ENCODE results near the gene SPSB3.

DNA sequence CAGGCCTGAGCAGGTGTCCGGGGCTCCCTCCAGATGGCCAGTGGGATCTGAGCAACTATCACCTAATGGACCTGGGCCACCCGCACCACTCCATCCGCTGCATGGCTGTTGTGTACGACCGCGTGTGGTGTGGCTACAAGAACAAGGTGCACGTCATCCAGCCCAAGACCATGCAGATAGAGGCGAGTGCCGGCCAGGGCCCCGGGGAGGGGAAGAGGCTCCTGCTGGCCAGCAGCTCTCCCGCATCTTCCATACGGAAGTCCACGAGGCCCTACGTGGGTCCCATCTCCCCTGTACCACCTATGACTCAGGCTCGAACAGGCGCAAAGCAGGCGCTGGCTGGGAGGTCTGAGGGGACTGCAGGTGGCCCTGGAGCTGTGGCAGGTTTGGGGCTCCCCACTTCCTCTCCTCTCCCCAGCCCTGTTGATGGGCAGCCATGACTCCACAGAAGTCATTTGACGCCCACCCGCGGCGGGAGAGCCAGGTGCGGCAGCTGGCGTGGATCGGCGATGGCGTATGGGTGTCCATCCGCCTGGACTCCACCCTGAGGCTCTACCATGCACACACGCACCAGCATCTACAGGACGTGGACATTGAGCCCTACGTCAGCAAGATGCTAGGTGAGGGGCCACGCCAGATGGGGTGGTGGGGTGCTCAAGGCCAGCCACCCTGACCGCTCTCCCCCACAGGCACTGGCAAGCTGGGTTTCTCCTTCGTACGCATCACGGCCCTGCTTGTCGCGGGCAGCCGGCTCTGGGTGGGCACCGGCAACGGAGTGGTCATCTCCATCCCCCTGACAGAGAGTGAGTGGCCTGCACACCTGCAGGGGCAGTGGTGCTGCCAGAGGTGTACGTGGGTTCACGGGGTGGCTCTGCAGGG lies 15.0 kb downstream of the SPSB3 start:
- TF ChIP-seq KLF13 (CRISPR knock-in tag; IDR thresholded peaks at IDR 0.05) (no peak), RXRA (CRISPR knock-in tag; IDR thresholded peaks at IDR 0.05) (no peak), SMAD1 (CRISPR knock-in tag; IDR thresholded peaks at IDR 0.05; ENCODE audit: borderline replicate concordance, low read depth) (no peak), CEBPB (IDR thresholded peaks at IDR 0.05; ENCODE audit: borderline replicate concordance, low read depth, low read length) (no peak), FOXK1 (CRISPR knock-in tag; IDR thresholded peaks at IDR 0.05; ENCODE audit: borderline replicate concordance, low read depth) (no peak), TAF1 (CRISPR knock-in tag; IDR thresholded peaks at IDR 0.05) (no peak), MED1 (CRISPR knock-in tag; IDR thresholded peaks at IDR 0.05) (no peak), YY1 (IDR thresholded peaks at IDR 0.05; ENCODE audit: insufficient read depth, insufficient replicate concordance, low read depth, low read length) (no peak), KAT7 (CRISPR knock-in tag; IDR thresholded peaks at IDR 0.05; ENCODE audit: borderline replicate concordance) (no peak), PHF8 (CRISPR knock-in tag; IDR thresholded peaks at IDR 0.05) (no peak), ZFP1 (CRISPR knock-in tag; IDR thresholded peaks at IDR 0.05) (no peak)
- TF ChIP-seq, protein P1, sequence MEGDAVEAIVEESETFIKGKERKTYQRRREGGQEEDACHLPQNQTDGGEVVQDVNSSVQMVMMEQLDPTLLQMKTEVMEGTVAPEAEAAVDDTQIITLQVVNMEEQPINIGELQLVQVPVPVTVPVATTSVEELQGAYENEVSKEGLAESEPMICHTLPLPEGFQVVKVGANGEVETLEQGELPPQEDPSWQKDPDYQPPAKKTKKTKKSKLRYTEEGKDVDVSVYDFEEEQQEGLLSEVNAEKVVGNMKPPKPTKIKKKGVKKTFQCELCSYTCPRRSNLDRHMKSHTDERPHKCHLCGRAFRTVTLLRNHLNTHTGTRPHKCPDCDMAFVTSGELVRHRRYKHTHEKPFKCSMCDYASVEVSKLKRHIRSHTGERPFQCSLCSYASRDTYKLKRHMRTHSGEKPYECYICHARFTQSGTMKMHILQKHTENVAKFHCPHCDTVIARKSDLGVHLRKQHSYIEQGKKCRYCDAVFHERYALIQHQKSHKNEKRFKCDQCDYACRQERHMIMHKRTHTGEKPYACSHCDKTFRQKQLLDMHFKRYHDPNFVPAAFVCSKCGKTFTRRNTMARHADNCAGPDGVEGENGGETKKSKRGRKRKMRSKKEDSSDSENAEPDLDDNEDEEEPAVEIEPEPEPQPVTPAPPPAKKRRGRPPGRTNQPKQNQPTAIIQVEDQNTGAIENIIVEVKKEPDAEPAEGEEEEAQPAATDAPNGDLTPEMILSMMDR (CRISPR knock-in tag; IDR thresholded peaks at IDR 0.05), result no peak
- TF ChIP-seq, protein P2, sequence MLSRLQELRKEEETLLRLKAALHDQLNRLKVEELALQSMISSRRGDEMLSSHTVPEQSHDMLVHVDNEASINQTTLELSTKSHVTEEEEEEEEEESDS (CRISPR knock-in tag; IDR thresholded peaks at IDR 0.05; ENCODE audit: borderline replicate concordance), result no peak

All from HepG2 (cell line).